ENCODE data around the gene MAGI3.

The MAGI3 gene

GRCh38 chr1:113511269-113511668 is 121.0 kb downstream of the MAGI3 start:
- Histone ChIP-seq H3K4me3 (ENCODE audit: low read length) (no peak overlapping the region), H3K27ac (ENCODE audit: low read depth, low read length) (no peak overlapping the region), H3K4me1 (ENCODE audit: control insufficient read depth, insufficient read depth, low read length) (no peaks in the 10 kb centered on the region), H3K27me3 (ENCODE audit: control insufficient read depth, insufficient read depth, low read length) (no peaks in the 10 kb centered on the region), H3K36me3 (ENCODE audit: control insufficient read depth, insufficient read depth, low read length) (no peaks in the 10 kb centered on the region), H3K9ac (ENCODE audit: low read length) (no peak overlapping the region)

- Histone ChIP-seq H3K36me3 (ENCODE audit: control insufficient read depth, insufficient read depth, low read length) (no peaks in the 10 kb centered on the region), H3K27ac (ENCODE audit: low read depth, low read length) (no peak overlapping the region), H3K4me1 (ENCODE audit: control insufficient read depth, insufficient read depth, low read length) (no peaks in the 10 kb centered on the region), H3K9ac (ENCODE audit: low read length) (no peak overlapping the region), H3K27me3 (ENCODE audit: control insufficient read depth, insufficient read depth, low read length) (no peaks in the 10 kb centered on the region), H3K4me3 (ENCODE audit: low read length) (no peak overlapping the region)
These were observed 125.2 kb downstream of the MAGI3 start for GRCh38 chr1:113515498-113515897.

GRCh38 chr1:113517346-113517745 is 127.0 kb downstream of the MAGI3 start:
- no peak overlapping the region for H3K27ac ChIP-seq (ENCODE audit: low read depth, low read length)
- no peak overlapping the region for H3K4me3 ChIP-seq (ENCODE audit: low read length)
- no peaks in the 10 kb centered on the region for H3K36me3 ChIP-seq (ENCODE audit: control insufficient read depth, insufficient read depth, low read length)
- no peaks in the 10 kb centered on the region for H3K27me3 ChIP-seq (ENCODE audit: control insufficient read depth, insufficient read depth, low read length)
- H3K4me1 ChIP-seq (ENCODE audit: control insufficient read depth, insufficient read depth, low read length): no peaks in the 10 kb centered on the region
- H3K9ac ChIP-seq (ENCODE audit: low read length): no peak overlapping the region

- no peaks in the 10 kb centered on the region for H3K4me1 ChIP-seq (ENCODE audit: control insufficient read depth, insufficient read depth, low read length)
- H3K27me3 ChIP-seq (ENCODE audit: control insufficient read depth, insufficient read depth, low read length): no peaks in the 10 kb centered on the region
- H3K36me3 ChIP-seq (ENCODE audit: control insufficient read depth, insufficient read depth, low read length): no peaks in the 10 kb centered on the region
- H3K27ac ChIP-seq (ENCODE audit: low read depth, low read length): no peak overlapping the region
- no peak overlapping the region for H3K4me3 ChIP-seq (ENCODE audit: low read length)
- H3K9ac ChIP-seq (ENCODE audit: low read length): no peak overlapping the region
These were observed 127.7 kb downstream of the MAGI3 start for GRCh38 chr1:113517983-113518382.

- H3K4me1 ChIP-seq (ENCODE audit: control insufficient read depth, insufficient read depth, low read length): no peaks in the 10 kb centered on the region
- H3K27ac ChIP-seq (ENCODE audit: low read depth, low read length): no peak overlapping the region
- H3K9ac ChIP-seq (ENCODE audit: low read length): no peak overlapping the region
- no peaks in the 10 kb centered on the region for H3K27me3 ChIP-seq (ENCODE audit: control insufficient read depth, insufficient read depth, low read length)
- H3K36me3 ChIP-seq (ENCODE audit: control insufficient read depth, insufficient read depth, low read length): no peaks in the 10 kb centered on the region
- no peak overlapping the region for H3K4me3 ChIP-seq (ENCODE audit: low read length)
These were observed 129.2 kb downstream of the MAGI3 start for GRCh38 chr1:113519556-113519955.

GRCh38 chr1:113530021-113530420 is 139.7 kb downstream of the MAGI3 start:
- no peaks in the 10 kb centered on the region for H3K4me1 ChIP-seq (ENCODE audit: control insufficient read depth, insufficient read depth, low read length)
- no peak overlapping the region for H3K27ac ChIP-seq (ENCODE audit: low read depth, low read length)
- H3K27me3 ChIP-seq (ENCODE audit: control insufficient read depth, insufficient read depth, low read length): no peaks in the 10 kb centered on the region
- no peak overlapping the region for H3K9ac ChIP-seq (ENCODE audit: low read length)
- H3K4me3 ChIP-seq (ENCODE audit: low read length): no peak overlapping the region
- H3K36me3 ChIP-seq (ENCODE audit: control insufficient read depth, insufficient read depth, low read length): no peaks in the 10 kb centered on the region

- H3K27ac ChIP-seq (ENCODE audit: low read depth, low read length): no peak overlapping the region
- H3K9ac ChIP-seq (ENCODE audit: low read length): no peak overlapping the region
These were observed 141.0 kb downstream of the MAGI3 start for GRCh38 chr1:113531321-113531720.

GRCh38 chr1:113533061-113533460 is 142.7 kb downstream of the MAGI3 start:
- H3K4me1 ChIP-seq (ENCODE audit: control insufficient read depth, insufficient read depth, low read length): no peaks in the 10 kb centered on the region
- no peaks in the 10 kb centered on the region for H3K36me3 ChIP-seq (ENCODE audit: control insufficient read depth, insufficient read depth, low read length)
- no peak overlapping the region for H3K27ac ChIP-seq (ENCODE audit: low read depth, low read length)
- no peak overlapping the region for H3K9ac ChIP-seq (ENCODE audit: low read length)
- no peak overlapping the region for H3K4me3 ChIP-seq (ENCODE audit: low read length)
- no peaks in the 10 kb centered on the region for H3K27me3 ChIP-seq (ENCODE audit: control insufficient read depth, insufficient read depth, low read length)

More at GRCh38 chr1:113531321-113531720, 141.0 kb downstream of the MAGI3 start:
- H3K4me1 ChIP-seq (ENCODE audit: control insufficient read depth, insufficient read depth, low read length): no peaks in the 10 kb centered on the region
- no peak overlapping the region for H3K4me3 ChIP-seq (ENCODE audit: low read length)
- no peaks in the 10 kb centered on the region for H3K36me3 ChIP-seq (ENCODE audit: control insufficient read depth, insufficient read depth, low read length)
- H3K27me3 ChIP-seq (ENCODE audit: control insufficient read depth, insufficient read depth, low read length): no peaks in the 10 kb centered on the region

GRCh38 chr1:113534130-113534817 is 144.0 kb downstream of the MAGI3 start:
- Histone ChIP-seq H3K4me3 (ENCODE audit: low read length) (no peak overlapping the region), H3K9ac (ENCODE audit: low read length) (no peak overlapping the region), H3K36me3 (ENCODE audit: control insufficient read depth, insufficient read depth, low read length) (no peaks in the 10 kb centered on the region), H3K27me3 (ENCODE audit: control insufficient read depth, insufficient read depth, low read length) (no peaks in the 10 kb centered on the region), H3K4me1 (ENCODE audit: control insufficient read depth, insufficient read depth, low read length) (no peaks in the 10 kb centered on the region), H3K27ac (ENCODE audit: low read depth, low read length) (no peak overlapping the region)

GRCh38 chr1:113534875-113535274 is 144.6 kb downstream of the MAGI3 start:
- Histone ChIP-seq H3K4me3 (ENCODE audit: low read length) (no peak overlapping the region), H3K27me3 (ENCODE audit: control insufficient read depth, insufficient read depth, low read length) (no peaks in the 10 kb centered on the region), H3K4me1 (ENCODE audit: control insufficient read depth, insufficient read depth, low read length) (no peaks in the 10 kb centered on the region), H3K27ac (ENCODE audit: low read depth, low read length) (no peak overlapping the region), H3K9ac (ENCODE audit: low read length) (no peak overlapping the region), H3K36me3 (ENCODE audit: control insufficient read depth, insufficient read depth, low read length) (no peaks in the 10 kb centered on the region)

GRCh38 chr1:113536182-113536780 is 146.0 kb downstream of the MAGI3 start:
- Histone ChIP-seq H3K36me3 (ENCODE audit: control insufficient read depth, insufficient read depth, low read length) (no peaks in the 10 kb centered on the region), H3K27me3 (ENCODE audit: control insufficient read depth, insufficient read depth, low read length) (no peaks in the 10 kb centered on the region)

GRCh38 chr1:113538225-113538624 is 147.9 kb downstream of the MAGI3 start:
- H3K36me3 ChIP-seq (ENCODE audit: control insufficient read depth, insufficient read depth, low read length): no peaks in the 10 kb centered on the region
- H3K4me1 ChIP-seq (ENCODE audit: control insufficient read depth, insufficient read depth, low read length): no peaks in the 10 kb centered on the region
- H3K27ac ChIP-seq (ENCODE audit: low read depth, low read length): no peak overlapping the region
- H3K9ac ChIP-seq (ENCODE audit: low read length): no peak overlapping the region
- no peaks in the 10 kb centered on the region for H3K27me3 ChIP-seq (ENCODE audit: control insufficient read depth, insufficient read depth, low read length)
- no peak overlapping the region for H3K4me3 ChIP-seq (ENCODE audit: low read length)

More at GRCh38 chr1:113536182-113536780, 146.0 kb downstream of the MAGI3 start:
- Histone ChIP-seq H3K9ac (ENCODE audit: low read length) (no peak overlapping the region), H3K4me1 (ENCODE audit: control insufficient read depth, insufficient read depth, low read length) (no peaks in the 10 kb centered on the region), H3K27ac (ENCODE audit: low read depth, low read length) (no peak overlapping the region), H3K4me3 (ENCODE audit: low read length) (no peak overlapping the region)

- H3K36me3 ChIP-seq (ENCODE audit: control insufficient read depth, insufficient read depth, low read length): no peaks in the 10 kb centered on the region
- no peaks in the 10 kb centered on the region for H3K27me3 ChIP-seq (ENCODE audit: control insufficient read depth, insufficient read depth, low read length)
- H3K9ac ChIP-seq (ENCODE audit: low read length): no peak overlapping the region
- H3K4me1 ChIP-seq (ENCODE audit: control insufficient read depth, insufficient read depth, low read length): no peaks in the 10 kb centered on the region
- no peak overlapping the region for H3K27ac ChIP-seq (ENCODE audit: low read depth, low read length)
- no peak overlapping the region for H3K4me3 ChIP-seq (ENCODE audit: low read length)
These were observed 150.0 kb downstream of the MAGI3 start for GRCh38 chr1:113540335-113540734.
